ENCODE results near the gene KCNH1. TPM values are rescaled to one million over a fixed set of nuclear protein-coding genes. Genes with fewer than 3 reads are reported as not detected.

The KCNH1 gene
- total and polyA plus RNA-seq, 9 donors, result 0.11 to 0.46 TPM; not detected in 7

DNA sequence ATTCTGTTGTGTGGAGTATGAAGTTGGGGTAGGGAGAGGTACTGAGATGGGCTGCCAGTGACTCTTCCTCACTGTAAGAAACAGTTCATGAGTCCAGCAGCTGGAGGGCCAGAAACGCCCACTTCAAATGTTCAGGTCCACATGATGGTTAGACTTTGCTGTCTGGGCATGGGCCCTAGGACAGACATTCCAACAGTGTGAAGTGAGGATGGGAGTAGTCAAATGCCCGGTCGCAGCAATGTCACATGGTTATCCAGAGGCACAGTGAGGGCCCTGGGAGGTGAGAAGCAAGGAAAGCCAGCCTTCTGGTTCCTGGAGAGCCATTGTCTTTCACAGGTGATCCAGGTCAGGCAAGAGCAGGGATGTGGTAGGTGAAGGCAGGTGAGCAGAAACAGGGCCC, 500.8 kb downstream of the KCNH1 start:
- H3K27me3 ChIP-seq, result no peaks in the 10 kb centered on the region
- no peaks in the 10 kb centered on the region for H3K9me3 ChIP-seq
- DNase-seq, result no peak
- H3K36me3 ChIP-seq, result no peaks in the 10 kb centered on the region
- no peak for TF ChIP-seq POLR2A (IDR thresholded peaks at IDR 0.05)
- TF ChIP-seq CTCF (IDR thresholded peaks at IDR 0.05), result no peak
- no peak for TF ChIP-seq EP300 (IDR thresholded peaks at IDR 0.05)
- H3K27ac ChIP-seq, result no peak overlapping the region
- no peak overlapping the region for H3K4me3 ChIP-seq
- 90 to 96% (median 92%) methylated on average over 3 of the region's 3 CpGs for WGBS, 3 donors
- no peaks in the 10 kb centered on the region for H3K4me1 ChIP-seq (ENCODE audit: insufficient read depth)
- intact Hi-C loops (cut with DNase I), result no loop called here

- Histone ChIP-seq H3K4me1 (ENCODE audit: insufficient read depth) (no peaks in the 10 kb centered on the region), H3K4me3 (no peak overlapping the region), H3K36me3 (no peaks in the 10 kb centered on the region), H3K27me3 (no peaks in the 10 kb centered on the region), H3K27ac (no peak overlapping the region), H3K9me3 (no peaks in the 10 kb centered on the region)
- 78 to 88% (median 85%) methylated on average over 3 of the region's 3 CpGs for WGBS, 3 donors
- TF ChIP-seq CTCF (IDR thresholded peaks at IDR 0.05), result no peak
- no peak for TF ChIP-seq EP300 (IDR thresholded peaks at IDR 0.05)
- TF ChIP-seq POLR2A (IDR thresholded peaks at IDR 0.05), result no peak
- intact Hi-C loops (cut with DNase I), result no loop called here
- no peak for DNase-seq
Observed at GRCh38 chr1:210631399-210631798, 502.5 kb downstream of the KCNH1 start.

DNA sequence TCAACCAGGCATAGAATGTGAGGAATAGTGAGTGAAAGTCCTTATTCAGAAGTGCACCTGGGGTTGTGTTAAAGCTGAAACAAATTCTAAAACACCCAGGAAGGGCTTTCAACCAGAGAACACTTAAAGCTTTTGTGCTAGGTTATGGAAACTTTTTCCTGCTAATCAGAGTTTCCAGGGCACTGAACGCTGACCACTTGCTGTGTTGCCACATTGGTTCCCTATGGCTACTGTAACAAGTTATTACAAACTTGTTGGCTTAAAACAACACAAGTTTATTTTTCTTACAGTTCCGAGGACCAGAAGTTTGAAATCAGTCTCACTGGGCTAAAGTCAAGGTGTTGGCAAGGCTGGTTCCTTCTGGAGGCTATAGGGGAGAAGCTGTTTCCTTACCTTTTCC, 504.7 kb downstream of the KCNH1 start:
- H3K4me1 ChIP-seq (ENCODE audit: insufficient read depth), result no peaks in the 10 kb centered on the region
- no peaks in the 10 kb centered on the region for H3K27me3 ChIP-seq
- no peaks in the 10 kb centered on the region for H3K9me3 ChIP-seq
- DNase-seq, result no peak
- intact Hi-C loops (cut with DNase I), result no loop called here
- TF ChIP-seq EP300 (IDR thresholded peaks at IDR 0.05), result no peak
- no peak for TF ChIP-seq CTCF (IDR thresholded peaks at IDR 0.05)
- no peak for TF ChIP-seq POLR2A (IDR thresholded peaks at IDR 0.05)
- H3K36me3 ChIP-seq, result no peaks in the 10 kb centered on the region
- WGBS, 3 donors, result 89 to 94% (median 92%) methylated on average over 2 of the region's 2 CpGs
- H3K27ac ChIP-seq, result no peak overlapping the region
- no peak overlapping the region for H3K4me3 ChIP-seq

GRCh38 chr1:210627755-210628154, 506.2 kb downstream of the KCNH1 start:
- Histone ChIP-seq H3K27me3 (no peaks in the 10 kb centered on the region), H3K27ac (no peak overlapping the region), H3K4me1 (ENCODE audit: insufficient read depth) (no peaks in the 10 kb centered on the region), H3K36me3 (no peaks in the 10 kb centered on the region), H3K9me3 (no peaks in the 10 kb centered on the region), H3K4me3 (no peak overlapping the region)
- TF ChIP-seq EP300 (IDR thresholded peaks at IDR 0.05), result no peak
- TF ChIP-seq POLR2A (IDR thresholded peaks at IDR 0.05), result no peak
- TF ChIP-seq CTCF (IDR thresholded peaks at IDR 0.05), result no peak
- intact Hi-C loops (cut with DNase I), result no loop called here
- no peak for DNase-seq

Other genes starting within 250 kb of the KCNH1 start
- 10 to 100 TPM; 35.6 to 75.2 (median 59.6) TPM for gene RCOR3, start 125.2 kb upstream of the KCNH1 start, total RNA-seq
- gene RCOR3, start 125.2 kb upstream of the KCNH1 start, polyA plus RNA-seq, result 10 to 100 TPM; 34.3 to 38.8 TPM
- 10 to 100 TPM in 6 of 7 donors, 1 to 10 TPM in 1; 6.8 to 17.7 (median 13.6) TPM for gene TRAF5, start 192.7 kb upstream of the KCNH1 start, total RNA-seq
- 10 to 100 TPM in 1 of 2 donors, 1 to 10 TPM in 1; 6.1 to 23.2 TPM for gene TRAF5, start 192.7 kb upstream of the KCNH1 start, polyA plus RNA-seq